ENCODE results near the gene KRTAP12-4.
"Not testable (repeated sequence)": the region's sequence is repeated elsewhere in the genome, so short reads cannot be mapped to it uniquely, and the experiment has no call there.

The KRTAP12-4 gene

DNA sequence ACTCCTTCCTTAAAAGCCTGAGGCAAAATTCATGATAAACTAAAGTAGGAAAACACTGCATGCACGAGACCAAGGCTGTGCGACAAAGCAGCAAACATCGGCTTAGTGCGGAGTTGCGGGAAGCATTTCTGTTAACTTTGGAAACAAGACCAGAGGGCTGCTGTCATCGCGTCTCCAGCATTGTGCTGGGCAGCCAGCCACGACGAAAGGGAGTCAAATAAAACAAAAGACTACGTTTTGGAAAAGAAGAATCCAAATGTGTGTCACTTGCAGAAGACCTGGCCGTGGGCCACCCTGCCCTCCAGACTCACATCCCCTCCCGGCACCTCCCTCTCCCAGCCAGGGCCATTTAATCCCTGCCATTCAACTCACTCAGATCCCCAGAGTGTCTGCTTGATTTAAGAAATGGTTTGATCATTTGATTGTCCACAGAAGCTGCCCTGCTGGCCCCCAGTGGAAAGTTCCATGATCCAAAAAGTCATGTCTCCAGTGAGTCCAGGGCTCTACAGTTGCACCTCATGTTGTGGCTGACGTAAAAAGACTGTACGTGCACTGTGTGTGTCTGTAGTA is 10.6 kb downstream of the KRTAP12-4 start:
- Mint-ChIP-seq H3K36me3 (ENCODE audit: insufficient read depth) (no peaks in the 10 kb centered on the region), H3K27me3 (peaks cover 0 to 23% of the 10 kb centered on the region in 2 donors), H3K4me1 (ENCODE audit: low read depth in 2 of 2) (peaks cover 5 to 9% of the 10 kb centered on the region in 2 donors), H3K27ac (no peak overlapping the region), H3K4me3 (no peak overlapping the region), H3K9me3 (peaks cover 14 to 38% of the 10 kb centered on the region in 2 donors)
- ATAC-seq (replicated peaks) (no peak), DNase-seq (no peak)

GRCh38 chr21:44640761-44641160 is 13.7 kb downstream of the KRTAP12-4 start:
- DNase-seq, result no peak
- peaks cover 14 to 38% of the 10 kb centered on the region in 2 donors for H3K9me3 Mint-ChIP-seq
- no peak overlapping the region for H3K4me3 Mint-ChIP-seq
- no peak for ATAC-seq (replicated peaks)
- no peaks in the 10 kb centered on the region for H3K36me3 Mint-ChIP-seq (ENCODE audit: insufficient read depth)
- H3K27ac Mint-ChIP-seq, result no peak overlapping the region
- peaks cover 0 to 35% of the 10 kb centered on the region in 2 donors for H3K27me3 Mint-ChIP-seq
- peaks cover 0 to 3% of the 10 kb centered on the region in 2 donors for H3K4me1 Mint-ChIP-seq (ENCODE audit: low read depth in 2 of 2)

- peaks cover 0 to 35% of the 10 kb centered on the region in 2 donors for H3K27me3 Mint-ChIP-seq
- no peaks in the 10 kb centered on the region for H3K36me3 Mint-ChIP-seq (ENCODE audit: insufficient read depth)
- H3K27ac Mint-ChIP-seq, result peak overlapping the region in 1 of 2 donors; percentile 23
- ATAC-seq (replicated peaks) (no peak), DNase-seq (no peak)
- H3K4me3 Mint-ChIP-seq, result no peak overlapping the region
- H3K9me3 Mint-ChIP-seq, result peaks cover 6 to 30% of the 10 kb centered on the region in 2 donors
- peaks cover 0 to 3% of the 10 kb centered on the region in 2 donors for H3K4me1 Mint-ChIP-seq (ENCODE audit: low read depth in 2 of 2)
Observed at GRCh38 chr21:44639331-44639655, 15.2 kb downstream of the KRTAP12-4 start.

GRCh38 chr21:44638506-44639330 is 15.7 kb downstream of the KRTAP12-4 start:
- H3K27me3 Mint-ChIP-seq, result peaks cover 0 to 35% of the 10 kb centered on the region in 2 donors
- not testable (repeated sequence) for DNase-seq; ATAC-seq (replicated peaks); H3K36me3 Mint-ChIP-seq (ENCODE audit: insufficient read depth); H3K4me3 Mint-ChIP-seq; H3K4me1 Mint-ChIP-seq (ENCODE audit: low read depth in 2 of 2)
- H3K27ac Mint-ChIP-seq, result peak overlapping the region in 1 of 2 donors; percentile 23
- peaks cover 2 to 24% of the 10 kb centered on the region in 2 donors for H3K9me3 Mint-ChIP-seq

GRCh38 chr21:44637851-44638348 is 16.6 kb downstream of the KRTAP12-4 start:
- H3K9me3 Mint-ChIP-seq, result peaks cover 2 to 23% of the 10 kb centered on the region in 2 donors
- not testable (repeated sequence) for H3K4me3 Mint-ChIP-seq; DNase-seq; H3K27ac Mint-ChIP-seq; ATAC-seq (replicated peaks); H3K36me3 Mint-ChIP-seq (ENCODE audit: insufficient read depth); H3K4me1 Mint-ChIP-seq (ENCODE audit: low read depth in 2 of 2)
- peaks cover 0 to 35% of the 10 kb centered on the region in 2 donors for H3K27me3 Mint-ChIP-seq

DNA sequence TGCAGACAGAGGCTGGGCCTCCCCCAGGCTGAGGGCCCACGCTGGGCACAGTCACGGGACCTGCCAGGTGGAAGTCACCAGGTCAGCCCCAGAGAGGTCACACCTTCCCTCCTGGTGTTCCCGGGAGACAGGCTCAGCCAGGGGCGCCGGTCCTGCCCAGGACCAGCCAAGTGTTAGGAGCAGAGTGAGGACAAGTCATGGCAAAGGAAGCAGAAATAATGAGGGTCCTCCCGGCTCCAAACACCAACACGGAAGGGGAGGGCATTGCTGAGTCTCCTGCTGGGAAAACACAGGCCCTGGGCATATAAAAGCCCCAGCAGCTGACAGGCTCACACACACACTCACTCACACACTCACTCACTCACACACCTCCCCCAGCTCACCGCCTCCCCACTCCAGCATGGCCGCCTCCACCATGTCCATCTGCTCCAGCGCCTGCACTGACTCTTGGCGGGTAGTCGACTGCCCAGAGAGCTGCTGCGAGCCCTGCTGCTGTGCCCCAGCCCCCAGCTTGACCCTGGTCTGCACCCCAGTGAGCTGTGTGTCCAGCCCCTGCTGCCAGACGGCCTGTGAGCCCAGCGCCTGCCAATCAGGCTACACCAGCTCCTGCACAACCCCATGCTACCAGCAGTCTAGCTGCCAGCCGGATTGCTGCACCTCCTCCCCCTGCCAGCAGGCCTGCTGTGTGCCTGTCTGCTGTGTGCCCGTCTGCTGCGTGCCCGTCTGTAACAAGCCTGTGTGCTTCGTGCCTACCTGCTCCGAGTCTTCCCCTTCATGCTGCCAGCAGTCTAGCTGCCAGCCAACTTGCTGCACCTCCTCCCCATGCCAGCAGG is 17.2 kb downstream of the KRTAP12-4 start, which contains the start of gene KRTAP10-10:
Gene KRTAP10-10 (plus strand): TSS at position 339 of the 833 bp plus-strand sequence. CDS start 62 bp downstream, at position 401.
- no peak within 1 kb of the TSS for H3K4me3 Mint-ChIP-seq
- no peak within 1 kb of the TSS for H3K27ac Mint-ChIP-seq
- H3K27me3 Mint-ChIP-seq, result peaks cover 0 to 35% of the 10 kb centered on the region in 2 donors
- H3K4me1 Mint-ChIP-seq (ENCODE audit: low read depth in 2 of 2), result peaks cover 0 to 3% of the 10 kb centered on the region in 2 donors
- peaks cover 4% of the 10 kb centered on the region for H3K36me3 Mint-ChIP-seq (ENCODE audit: insufficient read depth)
- no peak for DNase-seq
- ATAC-seq (replicated peaks), result no peak
- H3K9me3 Mint-ChIP-seq, result peaks cover 2 to 24% of the 10 kb centered on the region in 2 donors

GRCh38 chr21:44636209-44637017 is 18.0 kb downstream of the KRTAP12-4 start:
- Mint-ChIP-seq H3K27ac (no peak overlapping the region), H3K27me3 (peaks cover 0 to 35% of the 10 kb centered on the region in 2 donors), H3K36me3 (ENCODE audit: insufficient read depth) (peaks cover 4% of the 10 kb centered on the region), H3K9me3 (peaks cover 7 to 27% of the 10 kb centered on the region in 2 donors), H3K4me3 (no peak overlapping the region), H3K4me1 (ENCODE audit: low read depth in 2 of 2) (peaks cover 0 to 3% of the 10 kb centered on the region in 2 donors)
- DNase-seq (no peak), ATAC-seq (replicated peaks) (no peak)

GRCh38 chr21:44632067-44632466 is 22.4 kb downstream of the KRTAP12-4 start:
- H3K27ac Mint-ChIP-seq, result no peak overlapping the region
- DNase-seq, result no peak
- no peak for ATAC-seq (replicated peaks)
- no peak overlapping the region for H3K4me3 Mint-ChIP-seq
- H3K36me3 Mint-ChIP-seq (ENCODE audit: insufficient read depth), result peaks cover 10% of the 10 kb centered on the region
- H3K9me3 Mint-ChIP-seq, result peaks cover 18 to 29% of the 10 kb centered on the region in 2 donors
- peaks cover 0 to 7% of the 10 kb centered on the region in 2 donors for H3K27me3 Mint-ChIP-seq
- peaks cover 24 to 25% of the 10 kb centered on the region in 2 donors for H3K4me1 Mint-ChIP-seq (ENCODE audit: low read depth in 2 of 2)

DNA sequence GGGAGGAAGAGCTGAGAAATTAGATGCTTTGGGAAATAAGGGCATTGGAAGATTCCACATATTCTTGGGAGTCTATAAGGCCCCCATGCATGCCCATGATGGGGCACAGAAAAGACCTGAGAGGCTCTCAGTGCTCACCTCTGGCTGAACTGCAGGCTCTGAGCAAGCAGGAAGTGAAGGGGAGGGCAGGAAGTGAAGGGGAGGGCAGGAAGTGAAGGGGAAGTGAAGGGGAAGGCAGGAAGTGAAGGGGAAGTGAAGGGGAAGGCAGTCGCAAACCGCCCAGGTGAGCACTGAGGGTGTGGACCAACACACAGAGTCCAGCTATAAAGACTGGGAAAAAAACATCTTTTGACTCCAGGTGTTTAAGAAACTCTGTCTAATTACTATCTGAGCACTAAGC is 24.0 kb downstream of the KRTAP12-4 start:
- peak; percentile 18 for ATAC-seq (replicated peaks)
- Mint-ChIP-seq H3K9me3 (peaks cover 18 to 29% of the 10 kb centered on the region in 2 donors), H3K4me1 (ENCODE audit: low read depth in 2 of 2) (peaks cover 38 to 40% of the 10 kb centered on the region in 2 donors), H3K4me3 (peak overlapping the region; percentile 58 to 68), H3K36me3 (ENCODE audit: insufficient read depth) (peaks cover 16% of the 10 kb centered on the region), H3K27ac (peak overlapping the region; percentile 77 to 87), H3K27me3 (no peaks in the 10 kb centered on the region)
- no peak for DNase-seq

DNA sequence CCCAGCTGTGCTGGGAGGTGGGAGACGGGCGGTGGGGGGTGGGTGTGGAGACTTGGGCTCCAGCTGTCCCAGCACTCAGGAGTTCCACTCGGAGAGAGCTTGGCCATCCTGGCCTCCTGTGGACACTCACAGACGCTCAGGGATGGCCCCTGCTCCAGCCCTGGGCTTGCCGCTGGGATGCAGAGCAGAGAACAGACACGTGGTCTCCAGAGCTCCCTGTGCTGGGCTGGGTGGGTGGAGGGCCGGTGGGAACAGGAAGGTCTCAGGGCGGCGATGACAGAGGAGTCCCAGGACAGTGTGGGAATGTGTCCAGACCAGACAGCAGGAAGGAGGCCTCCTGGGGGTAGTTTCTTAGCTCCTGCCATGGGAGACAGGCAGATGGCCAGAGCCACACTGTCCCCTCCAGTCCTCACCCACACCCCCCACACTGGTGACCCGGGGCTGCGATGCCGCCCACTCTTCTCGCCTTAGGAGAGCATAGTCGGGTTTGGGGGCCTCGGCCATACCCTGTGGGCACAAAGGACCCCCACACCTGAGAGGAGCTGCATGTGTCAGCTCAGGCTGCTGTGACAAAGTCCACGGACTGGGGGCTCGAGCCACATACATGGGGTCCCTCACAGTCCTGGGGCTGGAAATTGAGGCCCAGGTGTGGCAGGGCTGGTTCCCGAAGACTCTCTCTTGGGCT is 25.6 kb downstream of the KRTAP12-4 start:
- ATAC-seq (replicated peaks) (no peak), DNase-seq (no peak)
- Mint-ChIP-seq H3K4me1 (ENCODE audit: low read depth in 2 of 2) (peaks cover 41 to 43% of the 10 kb centered on the region in 2 donors), H3K36me3 (ENCODE audit: insufficient read depth) (peaks cover 16% of the 10 kb centered on the region), H3K4me3 (no peak overlapping the region), H3K27me3 (no peaks in the 10 kb centered on the region), H3K27ac (peak overlapping the region; percentile 77 to 87), H3K9me3 (peaks cover 21 to 34% of the 10 kb centered on the region in 2 donors)

- Mint-ChIP-seq H3K27ac (peak overlapping the region; percentile 41 to 90), H3K4me1 (ENCODE audit: low read depth in 2 of 2) (peaks cover 41 to 50% of the 10 kb centered on the region in 2 donors), H3K9me3 (peaks cover 27 to 38% of the 10 kb centered on the region in 2 donors), H3K36me3 (ENCODE audit: insufficient read depth) (peaks cover 13% of the 10 kb centered on the region), H3K4me3 (peak overlapping the region; percentile 12 to 68)
- H3K27me3 Mint-ChIP-seq; ATAC-seq (replicated peaks); DNase-seq: not testable (repeated sequence)
Observed at GRCh38 chr21:44627831-44628233, 26.6 kb downstream of the KRTAP12-4 start.
